Hindlimb muscle (tissue), 1 donor: ENCODE data around the gene TAF11. TPM values are rescaled to one million over a fixed set of nuclear protein-coding genes. Genes with fewer than 3 reads are reported as not detected.
A peak's percentile ranks its signal among the peaks of the same experiment; 100 is the strongest.
"Not testable (repeated sequence)": the region's sequence is repeated elsewhere in the genome, so short reads cannot be mapped to it uniquely, and the experiment has no call there.

Experiments
- DNase-seq: peaks from one replicate; pipeline ENCODE4 v3.0.0-alpha.2; 2013
- polyA plus RNA-seq: library from polyadenylated mRNA; unstranded; fragments of 120-200 nt; gene quantifications from one replicate; pipeline ENCODE4 v1.2.1, GENCODE V29; 2013; ENCODE audit not compliant: insufficient read length

The TAF11 gene
- polyA plus RNA-seq, 1 donor, result 46.2 TPM

- no peak for DNase-seq
Measured at GRCh38 chr6:34904990-34905613, 17.3 kb upstream of the TAF11 start.

GRCh38 chr6:34901930-34902329 is 14.1 kb upstream of the TAF11 start:
- DNase-seq, result no peak

GRCh38 chr6:34900321-34901031 is 12.6 kb upstream of the TAF11 start:
- DNase-seq, result no peak

GRCh38 chr6:34899748-34900147 is 11.9 kb upstream of the TAF11 start:
- not testable (repeated sequence) for DNase-seq

GRCh38 chr6:34897716-34898115 is 9.9 kb upstream of the TAF11 start:
- no peak for DNase-seq

GRCh38 chr6:34897130-34897529 is 9.3 kb upstream of the TAF11 start:
- DNase-seq, result no peak

GRCh38 chr6:34894693-34895092 is 6.9 kb upstream of the TAF11 start:
- DNase-seq, result no peak

- no peak for DNase-seq
Measured at GRCh38 chr6:34891296-34891695, 3.5 kb upstream of the TAF11 start.

GRCh38 chr6:34890533-34890925 is 2.7 kb upstream of the TAF11 start:
- DNase-seq, result peak; percentile 3

GRCh38 chr6:34888874-34889555 is 1.2 kb upstream of the TAF11 start, which contains the start of gene ANKS1A:
Gene ANKS1A (plus strand): TSS chr6:34889255. CDS start chr6:34889403, 148 bp downstream.
- DNase-seq, result peak; percentile 74

GRCh38 chr6:34888514-34888856 is 643 bp upstream of the TAF11 start:
- DNase-seq, result no peak

- not testable (repeated sequence) for DNase-seq
Measured at GRCh38 chr6:34885837-34886236, 2.0 kb downstream of the TAF11 start.

GRCh38 chr6:34884996-34885395 is 2.8 kb downstream of the TAF11 start:
- no peak for DNase-seq

- DNase-seq, result not testable (repeated sequence)
Measured at GRCh38 chr6:34884073-34884472, 3.8 kb downstream of the TAF11 start.

- DNase-seq, result no peak
Measured at GRCh38 chr6:34877869-34878485, 9.9 kb downstream of the TAF11 start.

GRCh38 chr6:34877259-34877658 is 10.6 kb downstream of the TAF11 start:
- no peak for DNase-seq

- DNase-seq, result no peak
Measured at GRCh38 chr6:34876472-34876871, 11.4 kb downstream of the TAF11 start.

- DNase-seq, result no peak
Measured at GRCh38 chr6:34875292-34876213, 12.3 kb downstream of the TAF11 start.

GRCh38 chr6:34872332-34872731 is 15.5 kb downstream of the TAF11 start:
- DNase-seq, result no peak

GRCh38 chr6:34871853-34872252 is 16.0 kb downstream of the TAF11 start:
- DNase-seq, result no peak

GRCh38 chr6:34867484-34867883 is 20.4 kb downstream of the TAF11 start:
- no peak for DNase-seq

GRCh38 chr6:34866509-34866908 is 21.3 kb downstream of the TAF11 start:
- no peak for DNase-seq
